Measurements from ENCODE around the gene STARD13.

The STARD13 gene

GRCh38 chr13:33206425-33206824 lies 79.1 kb downstream of the STARD13 start:
- no peak overlapping the region for H3K9ac ChIP-seq (ENCODE audit: low read length in 5 of 5)
- H3K9me3 ChIP-seq (ENCODE audit: control insufficient read depth in 5 of 5, low read length in 5 of 5) = no peaks in the 10 kb centered on the region
- H3K4me3 ChIP-seq (ENCODE audit: low read depth in 1 of 5, low read length in 5 of 5) = no peak overlapping the region
- peaks cover 2 to 64% (median 44%) of the 10 kb centered on the region in 5 donors for H3K4me1 ChIP-seq (ENCODE audit: control insufficient read depth in 5 of 5, insufficient read depth in 5 of 5, low read length in 5 of 5)
- H3K27ac ChIP-seq (ENCODE audit: low read depth, low read length) = peak overlapping the region; percentile 63
- no peaks in the 10 kb centered on the region for H3K27me3 ChIP-seq (ENCODE audit: control insufficient read depth in 5 of 5, insufficient read depth in 4 of 5, low read length in 5 of 5)
- H3K36me3 ChIP-seq (ENCODE audit: control insufficient read depth in 5 of 5, insufficient read depth in 5 of 5, low read length in 5 of 5) = no peaks in the 10 kb centered on the region

DNA sequence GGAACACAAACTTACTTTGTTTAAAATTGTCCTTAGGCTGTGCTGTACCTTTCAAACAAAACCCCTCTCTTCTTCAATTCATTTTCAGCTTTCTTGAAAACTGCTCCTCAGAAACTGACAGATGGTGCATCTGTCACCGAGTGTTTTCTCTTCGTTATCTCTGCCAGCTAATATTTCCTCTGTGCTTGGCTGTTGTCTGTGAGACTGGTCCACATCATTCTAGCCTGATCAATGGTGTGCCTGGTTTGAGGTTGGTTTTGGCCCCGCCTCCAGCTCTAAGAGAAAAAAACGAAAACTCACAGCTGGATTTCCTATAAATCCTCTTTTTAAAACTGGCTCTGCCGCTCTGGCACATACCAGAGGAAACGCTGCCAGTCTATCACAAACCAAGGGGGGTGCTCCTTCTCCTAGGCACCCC lies 79.7 kb downstream of the STARD13 start:
- Histone ChIP-seq H3K36me3 (ENCODE audit: control insufficient read depth in 5 of 5, insufficient read depth in 5 of 5, low read length in 5 of 5) (no peaks in the 10 kb centered on the region), H3K9me3 (ENCODE audit: control insufficient read depth in 5 of 5, low read length in 5 of 5) (no peaks in the 10 kb centered on the region), H3K9ac (ENCODE audit: low read length in 5 of 5) (peak overlapping the region in 1 of 5 donors; percentile 4), H3K27ac (ENCODE audit: low read depth, low read length) (peak overlapping the region; percentile 63), H3K27me3 (ENCODE audit: control insufficient read depth in 5 of 5, insufficient read depth in 4 of 5, low read length in 5 of 5) (no peaks in the 10 kb centered on the region), H3K4me3 (ENCODE audit: low read depth in 1 of 5, low read length in 5 of 5) (peak overlapping the region in 3 of 5 donors; percentile 25 to 52 (median 32)), H3K4me1 (ENCODE audit: control insufficient read depth in 5 of 5, insufficient read depth in 5 of 5, low read length in 5 of 5) (peaks cover 2 to 64% (median 44%) of the 10 kb centered on the region in 5 donors)

GRCh38 chr13:33205224-33205623 lies 80.3 kb downstream of the STARD13 start:
- Histone ChIP-seq H3K4me1 (ENCODE audit: control insufficient read depth in 5 of 5, insufficient read depth in 5 of 5, low read length in 5 of 5) (peaks cover 2 to 64% (median 44%) of the 10 kb centered on the region in 5 donors), H3K9me3 (ENCODE audit: control insufficient read depth in 5 of 5, low read length in 5 of 5) (no peaks in the 10 kb centered on the region), H3K27me3 (ENCODE audit: control insufficient read depth in 5 of 5, insufficient read depth in 4 of 5, low read length in 5 of 5) (no peaks in the 10 kb centered on the region), H3K4me3 (ENCODE audit: low read depth in 1 of 5, low read length in 5 of 5) (peak overlapping the region in 3 of 5 donors; percentile 6 to 63 (median 52)), H3K9ac (ENCODE audit: low read length in 5 of 5) (no peak overlapping the region), H3K36me3 (ENCODE audit: control insufficient read depth in 5 of 5, insufficient read depth in 5 of 5, low read length in 5 of 5) (no peaks in the 10 kb centered on the region), H3K27ac (ENCODE audit: low read depth, low read length) (peak overlapping the region; percentile 63)

- Histone ChIP-seq H3K36me3 (ENCODE audit: control insufficient read depth in 5 of 5, insufficient read depth in 5 of 5, low read length in 5 of 5) (no peaks in the 10 kb centered on the region), H3K9me3 (ENCODE audit: control insufficient read depth in 5 of 5, low read length in 5 of 5) (no peaks in the 10 kb centered on the region), H3K4me1 (ENCODE audit: control insufficient read depth in 5 of 5, insufficient read depth in 5 of 5, low read length in 5 of 5) (peaks cover 2 to 68% (median 44%) of the 10 kb centered on the region in 5 donors), H3K27ac (ENCODE audit: low read depth, low read length) (peak overlapping the region; percentile 63), H3K4me3 (ENCODE audit: low read depth in 1 of 5, low read length in 5 of 5) (peak overlapping the region; percentile 38 to 63 (median 52)), H3K27me3 (ENCODE audit: control insufficient read depth in 5 of 5, insufficient read depth in 4 of 5, low read length in 5 of 5) (no peaks in the 10 kb centered on the region), H3K9ac (ENCODE audit: low read length in 5 of 5) (peak overlapping the region in 4 of 5 donors; percentile 10 to 44 (median 25))
Measured at GRCh38 chr13:33204130-33204927, 81.2 kb downstream of the STARD13 start.

- no peaks in the 10 kb centered on the region for H3K9me3 ChIP-seq (ENCODE audit: control insufficient read depth in 5 of 5, low read length in 5 of 5)
- H3K27me3 ChIP-seq (ENCODE audit: control insufficient read depth in 5 of 5, insufficient read depth in 4 of 5, low read length in 5 of 5) = no peaks in the 10 kb centered on the region
- no peaks in the 10 kb centered on the region for H3K36me3 ChIP-seq (ENCODE audit: control insufficient read depth in 5 of 5, insufficient read depth in 5 of 5, low read length in 5 of 5)
- H3K4me3 ChIP-seq (ENCODE audit: low read depth in 1 of 5, low read length in 5 of 5) = no peak overlapping the region
- peaks cover 2 to 55% (median 33%) of the 10 kb centered on the region in 5 donors for H3K4me1 ChIP-seq (ENCODE audit: control insufficient read depth in 5 of 5, insufficient read depth in 5 of 5, low read length in 5 of 5)
- H3K27ac ChIP-seq (ENCODE audit: low read depth, low read length) = no peak overlapping the region
- H3K9ac ChIP-seq (ENCODE audit: low read length in 5 of 5) = no peak overlapping the region
Measured at GRCh38 chr13:33202644-33203169, 82.8 kb downstream of the STARD13 start.

- no peaks in the 10 kb centered on the region for H3K9me3 ChIP-seq (ENCODE audit: control insufficient read depth in 5 of 5, low read length in 5 of 5)
- H3K27me3 ChIP-seq (ENCODE audit: control insufficient read depth in 5 of 5, insufficient read depth in 4 of 5, low read length in 5 of 5) = no peaks in the 10 kb centered on the region
- H3K4me3 ChIP-seq (ENCODE audit: low read depth in 1 of 5, low read length in 5 of 5) = no peak overlapping the region
- H3K36me3 ChIP-seq (ENCODE audit: control insufficient read depth in 5 of 5, insufficient read depth in 5 of 5, low read length in 5 of 5) = no peaks in the 10 kb centered on the region
- no peak overlapping the region for H3K27ac ChIP-seq (ENCODE audit: low read depth, low read length)
- H3K4me1 ChIP-seq (ENCODE audit: control insufficient read depth in 5 of 5, insufficient read depth in 5 of 5, low read length in 5 of 5) = peaks cover 2 to 45% (median 22%) of the 10 kb centered on the region in 5 donors
- no peak overlapping the region for H3K9ac ChIP-seq (ENCODE audit: low read length in 5 of 5)
Measured at GRCh38 chr13:33201659-33202058, 83.9 kb downstream of the STARD13 start.

DNA sequence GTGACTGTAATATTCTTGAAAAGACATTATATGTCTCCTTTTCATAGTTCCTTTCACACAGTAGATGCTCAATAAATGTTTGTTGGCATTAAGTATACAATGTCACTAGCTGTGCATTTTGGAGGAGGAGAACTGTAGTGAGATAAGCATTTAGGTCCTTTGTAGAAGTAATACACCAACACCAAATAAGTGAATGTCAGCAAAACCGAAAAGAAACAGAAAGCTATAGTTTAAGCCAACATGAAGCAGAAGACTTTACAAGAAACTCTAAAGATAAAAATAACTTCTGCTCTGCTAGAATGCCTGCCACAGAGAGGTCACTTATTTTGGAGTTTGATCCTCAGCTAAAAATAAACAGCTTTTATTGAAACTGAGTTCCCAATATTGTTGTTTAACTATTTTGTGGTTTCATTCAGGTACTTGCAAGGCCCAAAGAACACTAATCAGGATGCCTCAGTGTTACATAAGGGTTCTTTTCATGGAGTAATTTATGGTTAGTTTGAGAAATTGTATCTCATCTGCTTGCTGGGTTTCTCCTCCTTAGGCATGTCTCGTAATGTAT lies 86.2 kb downstream of the STARD13 start:
- peaks cover 0 to 35% (median 13%) of the 10 kb centered on the region in 5 donors for H3K4me1 ChIP-seq (ENCODE audit: control insufficient read depth in 5 of 5, insufficient read depth in 5 of 5, low read length in 5 of 5)
- H3K4me3 ChIP-seq (ENCODE audit: low read depth in 1 of 5, low read length in 5 of 5) = no peak overlapping the region
- H3K9me3 ChIP-seq (ENCODE audit: control insufficient read depth in 5 of 5, low read length in 5 of 5) = no peaks in the 10 kb centered on the region
- no peaks in the 10 kb centered on the region for H3K27me3 ChIP-seq (ENCODE audit: control insufficient read depth in 5 of 5, insufficient read depth in 4 of 5, low read length in 5 of 5)
- no peak overlapping the region for H3K27ac ChIP-seq (ENCODE audit: low read depth, low read length)
- no peak overlapping the region for H3K9ac ChIP-seq (ENCODE audit: low read length in 5 of 5)
- no peaks in the 10 kb centered on the region for H3K36me3 ChIP-seq (ENCODE audit: control insufficient read depth in 5 of 5, insufficient read depth in 5 of 5, low read length in 5 of 5)

DNA sequence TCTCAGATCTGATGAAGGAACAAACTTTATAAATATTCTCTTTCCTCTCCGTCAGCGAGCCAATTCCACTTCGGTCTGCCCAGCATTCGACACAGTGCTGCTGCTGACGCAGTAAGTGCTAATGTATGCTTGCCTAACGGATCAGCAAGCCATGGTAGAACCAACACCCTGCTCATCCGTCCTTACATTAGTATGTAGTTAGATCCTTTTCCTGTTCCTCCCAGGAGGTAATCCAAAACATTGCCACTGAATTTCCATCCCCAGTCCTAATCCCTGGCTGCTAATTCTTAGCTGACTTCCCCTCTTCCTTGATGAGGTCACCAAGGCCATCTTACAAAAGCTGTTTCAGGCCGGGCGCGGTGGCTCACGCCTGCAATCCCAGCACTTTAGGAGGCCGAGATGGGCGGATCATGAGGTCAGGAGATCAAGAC lies 88.0 kb downstream of the STARD13 start:
- H3K27ac ChIP-seq (ENCODE audit: low read depth, low read length) = no peak overlapping the region
- no peak overlapping the region for H3K9ac ChIP-seq (ENCODE audit: low read length in 5 of 5)
- no peaks in the 10 kb centered on the region for H3K9me3 ChIP-seq (ENCODE audit: control insufficient read depth in 5 of 5, low read length in 5 of 5)
- peaks cover 0 to 30% (median 9%) of the 10 kb centered on the region in 5 donors for H3K4me1 ChIP-seq (ENCODE audit: control insufficient read depth in 5 of 5, insufficient read depth in 5 of 5, low read length in 5 of 5)
- no peaks in the 10 kb centered on the region for H3K36me3 ChIP-seq (ENCODE audit: control insufficient read depth in 5 of 5, insufficient read depth in 5 of 5, low read length in 5 of 5)
- no peaks in the 10 kb centered on the region for H3K27me3 ChIP-seq (ENCODE audit: control insufficient read depth in 5 of 5, insufficient read depth in 4 of 5, low read length in 5 of 5)
- H3K4me3 ChIP-seq (ENCODE audit: low read depth in 1 of 5, low read length in 5 of 5) = no peak overlapping the region

DNA sequence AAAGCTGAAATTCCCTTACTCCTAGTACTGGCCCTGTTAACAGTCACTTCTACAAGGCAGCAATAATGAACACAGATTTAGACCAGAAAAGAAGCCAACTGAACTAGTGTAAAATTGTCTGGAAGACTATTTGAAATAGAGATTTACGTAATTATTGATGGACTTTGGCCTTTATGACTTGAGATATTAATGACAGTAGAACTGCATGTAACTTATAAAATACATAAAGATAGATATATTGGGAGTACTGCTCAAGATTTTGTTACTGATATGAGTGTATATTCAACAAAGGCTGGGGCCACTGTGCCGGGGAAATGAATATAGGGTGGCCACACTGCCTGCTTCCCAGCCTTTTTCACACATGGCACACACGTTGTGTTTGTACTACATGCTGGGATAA lies 88.8 kb downstream of the STARD13 start:
- no peaks in the 10 kb centered on the region for H3K9me3 ChIP-seq (ENCODE audit: control insufficient read depth in 5 of 5, low read length in 5 of 5)
- peaks cover 0 to 28% (median 9%) of the 10 kb centered on the region in 5 donors for H3K4me1 ChIP-seq (ENCODE audit: control insufficient read depth in 5 of 5, insufficient read depth in 5 of 5, low read length in 5 of 5)
- no peaks in the 10 kb centered on the region for H3K27me3 ChIP-seq (ENCODE audit: control insufficient read depth in 5 of 5, insufficient read depth in 4 of 5, low read length in 5 of 5)
- no peaks in the 10 kb centered on the region for H3K36me3 ChIP-seq (ENCODE audit: control insufficient read depth in 5 of 5, insufficient read depth in 5 of 5, low read length in 5 of 5)
- H3K4me3 ChIP-seq (ENCODE audit: low read depth in 1 of 5, low read length in 5 of 5) = no peak overlapping the region
- H3K9ac ChIP-seq (ENCODE audit: low read length in 5 of 5) = peak overlapping the region in 1 of 5 donors; percentile 39
- no peak overlapping the region for H3K27ac ChIP-seq (ENCODE audit: low read depth, low read length)

All from subcutaneous abdominal adipose tissue (tissue), 5 donors.